Measurements from ENCODE around the gene METTL27. TPM values are rescaled to one million over a fixed set of nuclear protein-coding genes. Genes with fewer than 3 reads are reported as not detected.

The METTL27 gene
- total RNA-seq, 4 donors from 2014 or later = 2.5 to 5.7 (median 3.4) TPM; not detected in 1

DNA sequence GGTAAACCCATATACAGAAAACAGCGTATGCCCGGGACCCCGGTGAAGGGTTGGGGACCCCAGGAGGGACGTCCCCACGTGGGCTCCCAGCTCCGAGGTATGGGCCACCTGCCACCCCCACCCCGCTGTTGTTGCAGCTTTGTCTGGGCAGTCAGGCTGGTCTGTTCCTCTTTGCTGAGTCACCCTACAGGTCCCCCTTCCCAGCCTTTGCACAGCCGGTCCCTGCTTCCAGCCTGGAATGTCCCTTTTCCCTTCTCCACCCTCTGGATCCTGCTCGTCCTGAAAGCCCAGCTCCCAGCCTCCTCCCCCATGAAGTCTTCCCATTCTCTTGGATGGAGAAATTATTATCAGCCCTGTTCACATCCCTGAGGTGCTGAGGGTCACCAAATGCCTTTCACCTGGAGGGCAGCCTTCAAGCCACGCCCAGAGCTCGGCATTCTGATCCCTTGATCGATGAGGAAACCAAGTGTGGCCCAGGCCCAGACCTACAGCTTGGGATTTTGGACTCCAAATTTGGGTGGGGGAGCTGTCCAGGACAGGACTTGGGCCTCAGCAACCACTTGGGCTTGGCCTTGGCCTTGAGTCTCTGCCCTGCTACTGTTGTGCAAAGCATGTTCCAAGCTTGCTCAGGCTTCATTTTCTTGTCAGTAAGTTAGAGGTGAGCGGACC is 8.9 kb downstream of the METTL27 start:
- DNase-seq (ENCODE audit: low spot score) (no peak), ATAC-seq (ENCODE audit: low FRiP score) (no peak)
- TF ChIP-seq, protein P1, sequence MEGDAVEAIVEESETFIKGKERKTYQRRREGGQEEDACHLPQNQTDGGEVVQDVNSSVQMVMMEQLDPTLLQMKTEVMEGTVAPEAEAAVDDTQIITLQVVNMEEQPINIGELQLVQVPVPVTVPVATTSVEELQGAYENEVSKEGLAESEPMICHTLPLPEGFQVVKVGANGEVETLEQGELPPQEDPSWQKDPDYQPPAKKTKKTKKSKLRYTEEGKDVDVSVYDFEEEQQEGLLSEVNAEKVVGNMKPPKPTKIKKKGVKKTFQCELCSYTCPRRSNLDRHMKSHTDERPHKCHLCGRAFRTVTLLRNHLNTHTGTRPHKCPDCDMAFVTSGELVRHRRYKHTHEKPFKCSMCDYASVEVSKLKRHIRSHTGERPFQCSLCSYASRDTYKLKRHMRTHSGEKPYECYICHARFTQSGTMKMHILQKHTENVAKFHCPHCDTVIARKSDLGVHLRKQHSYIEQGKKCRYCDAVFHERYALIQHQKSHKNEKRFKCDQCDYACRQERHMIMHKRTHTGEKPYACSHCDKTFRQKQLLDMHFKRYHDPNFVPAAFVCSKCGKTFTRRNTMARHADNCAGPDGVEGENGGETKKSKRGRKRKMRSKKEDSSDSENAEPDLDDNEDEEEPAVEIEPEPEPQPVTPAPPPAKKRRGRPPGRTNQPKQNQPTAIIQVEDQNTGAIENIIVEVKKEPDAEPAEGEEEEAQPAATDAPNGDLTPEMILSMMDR (IDR thresholded peaks at IDR 0.05) = no peak

DNA sequence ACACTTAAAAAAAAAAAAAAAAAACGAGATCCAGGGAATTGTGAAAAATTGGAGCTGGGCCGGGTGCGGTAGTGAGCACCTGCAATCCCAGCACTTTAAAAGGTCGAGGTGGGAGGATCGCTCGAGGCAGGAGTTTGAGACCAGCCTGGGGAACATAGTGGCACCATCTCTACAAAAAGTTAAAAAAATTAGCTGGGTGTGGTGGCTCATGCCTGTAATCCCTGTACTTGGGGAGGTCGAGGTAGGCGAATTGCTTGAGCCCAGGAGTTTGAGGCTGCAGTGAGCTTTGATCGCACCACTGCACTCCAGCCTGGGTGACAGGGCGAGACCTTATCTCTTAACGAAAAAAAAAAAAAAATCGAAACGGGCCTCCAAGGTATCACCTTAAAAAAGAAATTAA is 9.5 kb downstream of the METTL27 start:
- ATAC-seq (ENCODE audit: low FRiP score) (no peak), DNase-seq (ENCODE audit: low spot score) (no peak)
- TF ChIP-seq, protein P1 (IDR thresholded peaks at IDR 0.05) = no peak

DNA sequence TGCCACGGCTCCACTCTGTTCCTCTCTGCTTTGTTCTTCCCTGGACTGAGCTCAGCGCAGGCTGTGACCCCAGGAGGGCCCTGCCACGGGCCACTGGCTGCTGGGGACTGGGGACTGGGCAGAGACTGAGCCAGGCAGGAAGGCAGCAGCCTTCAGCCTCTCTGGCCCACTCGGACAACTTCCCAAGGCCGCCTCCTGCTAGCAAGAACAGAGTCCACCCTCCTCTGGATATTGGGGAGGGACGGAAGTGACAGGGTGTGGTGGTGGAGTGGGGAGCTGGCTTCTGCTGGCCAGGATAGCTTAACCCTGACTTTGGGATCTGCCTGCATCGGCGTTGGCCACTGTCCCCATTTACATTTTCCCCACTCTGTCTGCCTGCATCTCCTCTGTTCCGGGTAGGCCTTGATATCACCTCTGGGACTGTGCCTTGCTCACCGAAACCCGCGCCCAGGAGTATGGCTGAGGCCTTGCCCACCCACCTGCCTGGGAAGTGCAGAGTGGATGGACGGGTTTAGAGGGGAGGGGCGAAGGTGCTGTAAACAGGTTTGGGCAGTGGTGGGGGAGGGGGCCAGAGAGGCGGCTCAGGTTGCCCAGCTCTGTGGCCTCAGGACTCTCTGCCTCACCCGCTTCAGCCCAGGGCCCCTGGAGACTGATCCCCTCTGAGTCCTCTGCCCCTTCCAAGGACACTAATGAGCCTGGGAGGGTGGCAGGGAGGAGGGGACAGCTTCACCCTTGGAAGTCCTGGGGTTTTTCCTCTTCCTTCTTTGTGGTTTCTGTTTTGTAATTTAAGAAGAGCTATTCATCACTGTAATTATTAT is 10.3 kb downstream of the METTL27 start:
- TF ChIP-seq, protein P1 (IDR thresholded peaks at IDR 0.05) = no peak
- ATAC-seq (ENCODE audit: low FRiP score) = no peak

DNA sequence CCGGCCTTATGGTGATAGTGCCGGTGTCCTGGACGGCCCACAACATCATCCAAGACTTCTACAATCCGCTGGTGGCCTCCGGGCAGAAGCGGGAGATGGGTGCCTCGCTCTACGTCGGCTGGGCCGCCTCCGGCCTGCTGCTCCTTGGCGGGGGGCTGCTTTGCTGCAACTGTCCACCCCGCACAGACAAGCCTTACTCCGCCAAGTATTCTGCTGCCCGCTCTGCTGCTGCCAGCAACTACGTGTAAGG is 10.8 kb downstream of the METTL27 start:
- ATAC-seq (ENCODE audit: low FRiP score) (no peak), DNase-seq (ENCODE audit: low spot score) (no peak)
- TF ChIP-seq, protein P1 (IDR thresholded peaks at IDR 0.05) = no peak

More for the DNA sequence above, 10.3 kb downstream of the METTL27 start:
- DNase-seq (ENCODE audit: low spot score) = no peak

DNA sequence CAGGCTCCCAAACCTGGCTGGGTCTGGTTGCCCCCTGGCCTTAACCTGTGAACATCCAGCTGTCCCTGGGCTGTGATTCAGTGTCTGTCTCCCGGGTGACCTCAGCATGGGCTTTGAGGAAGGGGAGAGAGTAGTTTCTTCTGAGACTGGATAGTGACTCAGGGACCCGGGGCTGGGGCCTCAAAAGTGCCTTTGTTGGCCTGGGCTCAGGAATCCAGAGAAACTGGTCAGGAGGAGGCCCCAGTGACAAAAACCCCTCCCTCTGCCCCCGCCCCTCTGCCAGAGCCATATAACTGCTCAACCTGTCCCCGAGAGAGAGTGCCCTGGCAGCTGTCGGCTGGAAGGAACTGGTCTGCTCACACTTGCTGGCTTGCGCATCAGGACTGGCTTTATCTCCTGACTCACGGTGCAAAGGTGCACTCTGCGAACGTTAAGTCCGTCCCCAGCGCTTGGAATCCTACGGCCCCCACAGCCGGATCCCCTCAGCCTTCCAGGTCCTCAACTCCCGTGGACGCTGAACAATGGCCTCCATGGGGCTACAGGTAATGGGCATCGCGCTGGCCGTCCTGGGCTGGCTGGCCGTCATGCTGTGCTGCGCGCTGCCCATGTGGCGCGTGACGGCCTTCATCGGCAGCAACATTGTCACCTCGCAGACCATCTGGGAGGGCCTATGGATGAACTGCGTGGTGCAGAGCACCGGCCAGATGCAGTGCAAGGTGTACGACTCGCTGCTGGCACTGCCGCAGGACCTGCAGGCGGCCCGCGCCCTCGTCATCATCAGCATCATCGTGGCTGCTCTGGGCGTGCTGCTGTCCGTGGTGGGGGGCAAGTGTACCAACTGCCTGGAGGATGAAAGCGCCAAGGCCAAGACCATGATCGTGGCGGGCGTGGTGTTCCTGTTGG is 11.4 kb downstream of the METTL27 start, which contains the start of gene CLDN4:
Gene CLDN4, plus strand, starts transcription at position 316 of the 903 bp plus-strand sequence. Its CDS starts 206 bp downstream, at position 522.
- DNase-seq (ENCODE audit: low spot score) (no peak), ATAC-seq (ENCODE audit: low FRiP score) (no peak)
- TF ChIP-seq, protein P1 (IDR thresholded peaks at IDR 0.05) = no peak

DNA sequence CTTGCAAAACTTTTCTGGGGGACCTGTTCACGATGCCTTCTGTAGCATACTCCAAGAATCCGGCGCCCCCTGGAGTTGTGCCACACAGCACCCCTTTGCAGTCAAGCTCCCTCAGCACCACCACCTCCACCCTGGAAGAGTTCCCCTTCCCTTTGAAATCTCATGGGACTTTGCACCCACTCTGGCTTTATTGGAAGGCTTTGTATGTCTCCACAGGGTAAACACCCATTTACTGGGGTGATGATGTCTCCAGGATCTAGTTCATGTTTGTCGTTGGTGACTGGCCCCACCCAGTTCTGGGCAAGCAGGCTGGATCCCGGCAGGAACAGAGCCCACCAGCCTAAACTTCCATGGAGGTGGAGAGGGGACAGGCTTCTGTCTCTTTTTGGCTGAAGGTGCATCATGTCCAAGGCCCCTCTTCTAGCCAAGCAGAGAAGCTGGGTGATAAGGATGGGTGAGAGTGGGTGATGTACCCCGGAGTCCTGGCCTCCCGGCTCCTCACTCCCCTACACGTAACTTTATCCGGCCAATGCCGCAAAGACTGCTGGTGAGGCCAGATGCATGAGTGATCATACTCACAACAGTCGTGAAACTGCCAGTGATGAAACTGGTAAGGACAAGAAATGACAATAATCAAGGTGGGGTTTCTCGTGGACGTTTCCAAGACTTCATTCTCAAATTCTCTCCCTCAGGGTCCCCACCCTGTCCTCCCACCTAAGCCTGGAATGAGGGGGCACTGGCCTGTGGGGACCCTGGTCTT is 12.2 kb downstream of the METTL27 start:
- DNase-seq (ENCODE audit: low spot score) = no peak
- TF ChIP-seq, protein P1 (IDR thresholded peaks at IDR 0.05) = no peak
- ATAC-seq (ENCODE audit: low FRiP score) = no peak

Measured in omental fat pad (tissue), 4 donors.